Lower leg skin (tissue), 3 donors: ENCODE data around the gene ACACA.

ENCODE experiments used
- POLR2A ChIP-seq, 2 donors: fragments of 450-650 bp; IDR thresholded peaks; one replicate each; pipeline ENCODE4 v1.6.1; 2016 to 2017; ENCODE audit warnings: antibody characterized with exemption in 2 of 2, mild to moderate bottlenecking in 1 of 2, moderate library complexity in 1 of 2
- TF ChIP-seq, protein P1 (sequence below), 3 donors: fragments of 450-650 bp; IDR thresholded peaks; one replicate each; pipeline ENCODE4 v1.5.1; 2016; ENCODE audit warnings: antibody characterized with exemption in 3 of 3, mild to moderate bottlenecking in 3 of 3, moderate library complexity in 2 of 3

DNA sequence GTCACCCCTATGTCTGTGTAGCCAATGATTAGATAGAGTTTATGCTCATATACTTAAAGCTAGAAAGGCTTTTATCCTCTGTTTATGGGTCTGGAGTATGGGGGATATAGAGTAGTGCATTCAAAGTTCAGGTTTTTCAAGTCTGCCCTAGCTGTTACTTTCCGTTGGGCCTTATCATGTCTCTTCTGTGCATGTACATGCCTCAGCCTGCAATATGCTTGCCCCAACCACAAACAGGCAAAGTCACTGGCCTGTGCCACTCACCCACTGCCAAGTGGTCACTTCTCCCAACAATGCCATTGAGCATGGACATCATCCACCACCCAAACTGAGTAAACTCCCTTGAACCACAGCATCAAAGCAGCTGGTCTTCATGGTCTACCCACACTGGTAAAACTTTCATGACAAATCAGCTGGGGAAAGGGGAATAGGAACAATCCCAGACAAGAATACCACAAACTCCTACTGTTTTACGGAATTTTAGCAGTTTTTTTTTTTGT is 101.2 kb downstream of the ACACA start:
- TF ChIP-seq, protein P1, sequence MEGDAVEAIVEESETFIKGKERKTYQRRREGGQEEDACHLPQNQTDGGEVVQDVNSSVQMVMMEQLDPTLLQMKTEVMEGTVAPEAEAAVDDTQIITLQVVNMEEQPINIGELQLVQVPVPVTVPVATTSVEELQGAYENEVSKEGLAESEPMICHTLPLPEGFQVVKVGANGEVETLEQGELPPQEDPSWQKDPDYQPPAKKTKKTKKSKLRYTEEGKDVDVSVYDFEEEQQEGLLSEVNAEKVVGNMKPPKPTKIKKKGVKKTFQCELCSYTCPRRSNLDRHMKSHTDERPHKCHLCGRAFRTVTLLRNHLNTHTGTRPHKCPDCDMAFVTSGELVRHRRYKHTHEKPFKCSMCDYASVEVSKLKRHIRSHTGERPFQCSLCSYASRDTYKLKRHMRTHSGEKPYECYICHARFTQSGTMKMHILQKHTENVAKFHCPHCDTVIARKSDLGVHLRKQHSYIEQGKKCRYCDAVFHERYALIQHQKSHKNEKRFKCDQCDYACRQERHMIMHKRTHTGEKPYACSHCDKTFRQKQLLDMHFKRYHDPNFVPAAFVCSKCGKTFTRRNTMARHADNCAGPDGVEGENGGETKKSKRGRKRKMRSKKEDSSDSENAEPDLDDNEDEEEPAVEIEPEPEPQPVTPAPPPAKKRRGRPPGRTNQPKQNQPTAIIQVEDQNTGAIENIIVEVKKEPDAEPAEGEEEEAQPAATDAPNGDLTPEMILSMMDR (IDR thresholded peaks at IDR 0.05), result no peak
- TF ChIP-seq POLR2A (IDR thresholded peaks at IDR 0.05), result no peak
